ENCODE measurements around the gene CAND1. TPM values are rescaled to one million over a fixed set of nuclear protein-coding genes. Genes with fewer than 3 reads are reported as not detected.

Gene CAND1
- total RNA-seq, 1 experiment from 2014 or later, result 230 TPM

DNA sequence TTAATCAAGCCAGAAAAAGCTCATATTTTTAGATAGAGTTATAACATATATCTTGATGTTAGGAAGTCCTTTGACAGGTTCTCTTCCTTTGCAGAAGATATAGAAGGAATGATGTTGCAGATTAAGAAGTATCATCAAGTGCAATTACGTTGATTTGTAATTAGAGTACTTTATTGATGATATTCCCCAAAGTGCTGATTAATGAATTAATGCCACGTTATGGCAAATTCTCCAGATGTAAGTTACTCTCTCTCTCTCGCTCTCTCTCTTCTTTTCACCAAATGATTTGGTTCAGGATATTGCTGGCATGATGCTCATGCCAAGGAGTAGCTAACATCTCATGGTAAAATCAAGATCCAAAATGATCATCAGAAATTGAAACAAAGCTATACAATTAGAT, 18.1 kb upstream of the CAND1 start:
- DNase-seq, result no peak
- H3K14ac ChIP-seq (ENCODE audit: insufficient read depth, low read length), result no peak overlapping the region
- no peaks in the 10 kb centered on the region for H3K4me1 ChIP-seq (ENCODE audit: insufficient read depth, low read length)
- Mint-ChIP-seq H3K36me3 (ENCODE audit: insufficient read depth in 1 of 3, low read depth in 3 of 3) (no peaks in the 10 kb centered on the region), H3K27ac (no peak overlapping the region), H3K4me3 (no peak overlapping the region), H3K4me1 (no peaks in the 10 kb centered on the region), H3K27me3 (ENCODE audit: low read depth) (peaks cover 2% of the 10 kb centered on the region; the same call in 1 of the 2 replicates), H3K9me3 (no peaks in the 10 kb centered on the region)
- no peaks in the 10 kb centered on the region for H4K20me1 ChIP-seq (ENCODE audit: control insufficient read depth, insufficient read depth, insufficient read length)
- H2AFZ ChIP-seq (ENCODE audit: low read length), result no peak overlapping the region
- H4K8ac ChIP-seq (replicated peaks; ENCODE audit: insufficient read length, low read depth, low read length), result no peak overlapping the region
- no peak overlapping the region for H2BK20ac ChIP-seq (ENCODE audit: low read depth, low read length, poor library complexity, severe bottlenecking)
- no peaks in the 10 kb centered on the region for H3K79me1 ChIP-seq (ENCODE audit: insufficient read depth, low read depth, low read length, poor library complexity, severe bottlenecking)
- no peak overlapping the region for H3K4me2 ChIP-seq (ENCODE audit: insufficient read depth, insufficient read length, low read length)
- no peak overlapping the region for H2BK12ac ChIP-seq (ENCODE audit: insufficient read length, low read depth, low read length)
- no peaks in the 10 kb centered on the region for H3K79me2 ChIP-seq (ENCODE audit: insufficient read depth, low read length)
- no peak overlapping the region for H2AK5ac ChIP-seq (ENCODE audit: insufficient read length, low read length)
- H2BK15ac ChIP-seq (ENCODE audit: low read depth, low read length), result no peak overlapping the region
- no peaks in the 10 kb centered on the region for H3K9me3 ChIP-seq (ENCODE audit: control insufficient read depth, low read depth, low read length)
- H4K5ac ChIP-seq (ENCODE audit: insufficient read length, low read depth, low read length), result no peak overlapping the region
- WGBS (ENCODE audit: extremely low coverage, insufficient read length, low lambda C conversion rate), result no CpG with 5 or more reads among the region's 3 CpGs
- no peak overlapping the region for H3K9ac ChIP-seq (ENCODE audit: extremely low read depth, insufficient read length, low read length)
- no peak overlapping the region for H3K27ac ChIP-seq (ENCODE audit: insufficient read length, low read depth, low read length)
- H3K23me2 ChIP-seq (ENCODE audit: insufficient read length, low read depth, low read length, poor library complexity, severe bottlenecking), result no peaks in the 10 kb centered on the region
- H4K91ac ChIP-seq (ENCODE audit: insufficient read length, low read depth, low read length), result no peak overlapping the region
- H2BK5ac ChIP-seq (ENCODE audit: insufficient read length, low read length), result no peak overlapping the region
- TF ChIP-seq, protein P1, sequence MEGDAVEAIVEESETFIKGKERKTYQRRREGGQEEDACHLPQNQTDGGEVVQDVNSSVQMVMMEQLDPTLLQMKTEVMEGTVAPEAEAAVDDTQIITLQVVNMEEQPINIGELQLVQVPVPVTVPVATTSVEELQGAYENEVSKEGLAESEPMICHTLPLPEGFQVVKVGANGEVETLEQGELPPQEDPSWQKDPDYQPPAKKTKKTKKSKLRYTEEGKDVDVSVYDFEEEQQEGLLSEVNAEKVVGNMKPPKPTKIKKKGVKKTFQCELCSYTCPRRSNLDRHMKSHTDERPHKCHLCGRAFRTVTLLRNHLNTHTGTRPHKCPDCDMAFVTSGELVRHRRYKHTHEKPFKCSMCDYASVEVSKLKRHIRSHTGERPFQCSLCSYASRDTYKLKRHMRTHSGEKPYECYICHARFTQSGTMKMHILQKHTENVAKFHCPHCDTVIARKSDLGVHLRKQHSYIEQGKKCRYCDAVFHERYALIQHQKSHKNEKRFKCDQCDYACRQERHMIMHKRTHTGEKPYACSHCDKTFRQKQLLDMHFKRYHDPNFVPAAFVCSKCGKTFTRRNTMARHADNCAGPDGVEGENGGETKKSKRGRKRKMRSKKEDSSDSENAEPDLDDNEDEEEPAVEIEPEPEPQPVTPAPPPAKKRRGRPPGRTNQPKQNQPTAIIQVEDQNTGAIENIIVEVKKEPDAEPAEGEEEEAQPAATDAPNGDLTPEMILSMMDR (conservative IDR thresholded peaks at IDR 0.05), result no peak
- H3K56ac ChIP-seq (ENCODE audit: insufficient read length, low read depth, low read length), result no peak overlapping the region
- H3K27me3 ChIP-seq (ENCODE audit: insufficient read depth, low read length), result no peaks in the 10 kb centered on the region
- no peak overlapping the region for H3T11ph ChIP-seq (ENCODE audit: low read length)
- no peak overlapping the region for H3K23ac ChIP-seq (ENCODE audit: insufficient read length, low read depth, low read length)
- no peak overlapping the region for H2BK120ac ChIP-seq (ENCODE audit: low read depth, low read length, poor library complexity, severe bottlenecking)
- no peak overlapping the region for H3K4ac ChIP-seq (ENCODE audit: low read depth, low read length)
- H3K18ac ChIP-seq (ENCODE audit: insufficient read length, low read depth, low read length), result no peak overlapping the region

All from H9 (cell line).